GM12875 (cell line): ENCODE data around the gene ZNF8.

Experiments used
- H3K4me3 ChIP-seq: one replicate; pipeline ENCODE4 v1.5.1; 2011; ENCODE audit warnings: low read depth, low read length, control low read depth
- TF ChIP-seq, protein P1 (sequence below): IDR thresholded peaks from 2 replicates; pipeline ENCODE4 v1.5.1; 2011; ENCODE audit warnings: low read depth, mild to moderate bottlenecking, control low read depth, inconsistent platforms, low read length, moderate library complexity, borderline replicate concordance; ENCODE audit not compliant: insufficient read depth

The ZNF8 gene

DNA sequence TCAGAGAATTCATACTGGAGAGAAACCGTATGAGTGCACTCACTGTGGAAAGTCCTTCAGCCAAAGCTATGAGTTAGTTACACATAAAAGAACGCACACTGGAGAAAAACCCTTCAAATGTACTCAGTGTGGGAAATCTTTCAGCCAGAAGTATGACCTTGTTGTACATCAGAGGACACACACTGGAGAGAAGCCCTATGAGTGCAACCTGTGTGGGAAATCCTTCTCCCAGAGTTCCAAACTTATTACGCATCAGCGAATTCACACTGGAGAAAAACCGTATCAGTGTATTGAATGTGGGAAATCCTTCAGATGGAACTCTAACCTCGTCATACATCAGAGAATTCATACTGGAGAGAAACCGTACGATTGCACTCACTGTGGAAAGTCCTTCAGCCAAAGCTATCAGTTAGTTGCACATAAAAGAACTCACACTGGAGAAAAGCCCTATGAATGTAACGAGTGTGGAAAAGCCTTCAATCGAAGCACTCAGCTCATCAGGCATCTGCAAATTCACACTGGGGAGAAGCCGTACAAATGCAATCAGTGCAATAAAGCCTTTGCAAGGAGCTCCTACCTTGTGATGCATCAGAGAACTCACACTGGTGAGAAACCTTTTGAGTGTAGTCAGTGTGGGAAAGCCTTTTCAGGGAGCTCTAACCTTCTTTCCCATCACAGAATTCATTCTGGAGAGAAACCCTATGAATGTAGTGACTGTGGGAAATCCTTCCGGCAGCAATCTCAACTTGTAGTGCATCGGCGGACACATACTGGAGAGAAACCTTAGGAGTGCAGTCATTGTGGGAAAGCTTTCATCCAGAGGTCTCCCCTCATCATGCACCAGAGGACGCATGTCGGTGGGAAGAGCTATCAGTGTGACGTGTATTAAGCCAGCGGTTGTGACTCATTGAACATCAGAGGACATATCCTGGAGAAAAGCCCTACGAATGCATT lies 16.5 kb upstream of the ZNF8 start:
- H3K4me3 ChIP-seq: no peak overlapping the region
- TF ChIP-seq, protein P1, sequence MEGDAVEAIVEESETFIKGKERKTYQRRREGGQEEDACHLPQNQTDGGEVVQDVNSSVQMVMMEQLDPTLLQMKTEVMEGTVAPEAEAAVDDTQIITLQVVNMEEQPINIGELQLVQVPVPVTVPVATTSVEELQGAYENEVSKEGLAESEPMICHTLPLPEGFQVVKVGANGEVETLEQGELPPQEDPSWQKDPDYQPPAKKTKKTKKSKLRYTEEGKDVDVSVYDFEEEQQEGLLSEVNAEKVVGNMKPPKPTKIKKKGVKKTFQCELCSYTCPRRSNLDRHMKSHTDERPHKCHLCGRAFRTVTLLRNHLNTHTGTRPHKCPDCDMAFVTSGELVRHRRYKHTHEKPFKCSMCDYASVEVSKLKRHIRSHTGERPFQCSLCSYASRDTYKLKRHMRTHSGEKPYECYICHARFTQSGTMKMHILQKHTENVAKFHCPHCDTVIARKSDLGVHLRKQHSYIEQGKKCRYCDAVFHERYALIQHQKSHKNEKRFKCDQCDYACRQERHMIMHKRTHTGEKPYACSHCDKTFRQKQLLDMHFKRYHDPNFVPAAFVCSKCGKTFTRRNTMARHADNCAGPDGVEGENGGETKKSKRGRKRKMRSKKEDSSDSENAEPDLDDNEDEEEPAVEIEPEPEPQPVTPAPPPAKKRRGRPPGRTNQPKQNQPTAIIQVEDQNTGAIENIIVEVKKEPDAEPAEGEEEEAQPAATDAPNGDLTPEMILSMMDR: no peak

DNA sequence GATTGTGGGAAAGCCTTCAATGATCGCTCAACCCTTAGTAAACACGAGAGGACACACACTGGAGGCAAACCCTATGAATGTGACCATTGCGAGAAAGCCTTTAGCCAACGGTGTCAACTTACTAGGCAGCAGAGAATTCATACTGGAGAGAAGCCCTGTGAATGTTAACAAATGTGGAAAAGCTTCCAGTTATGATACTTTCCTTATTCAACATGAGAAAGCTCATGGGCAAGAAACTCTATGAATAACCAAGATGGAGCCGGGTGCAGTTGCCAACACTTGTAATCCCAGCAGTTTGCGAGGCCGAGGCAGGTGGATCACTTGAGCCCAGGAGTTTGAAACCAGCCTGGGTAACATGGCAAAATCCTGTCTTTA lies 15.8 kb upstream of the ZNF8 start:
- H3K4me3 ChIP-seq: no peak overlapping the region
- TF ChIP-seq, protein P1: no peak

GRCh38 chr19:58265100-58265499 lies 13.7 kb upstream of the ZNF8 start:
- no peak overlapping the region for H3K4me3 ChIP-seq
- TF ChIP-seq, protein P1: no peak

GRCh38 chr19:58268344-58268743 lies 10.4 kb upstream of the ZNF8 start:
- TF ChIP-seq, protein P1: no peak
- H3K4me3 ChIP-seq: no peak overlapping the region

DNA sequence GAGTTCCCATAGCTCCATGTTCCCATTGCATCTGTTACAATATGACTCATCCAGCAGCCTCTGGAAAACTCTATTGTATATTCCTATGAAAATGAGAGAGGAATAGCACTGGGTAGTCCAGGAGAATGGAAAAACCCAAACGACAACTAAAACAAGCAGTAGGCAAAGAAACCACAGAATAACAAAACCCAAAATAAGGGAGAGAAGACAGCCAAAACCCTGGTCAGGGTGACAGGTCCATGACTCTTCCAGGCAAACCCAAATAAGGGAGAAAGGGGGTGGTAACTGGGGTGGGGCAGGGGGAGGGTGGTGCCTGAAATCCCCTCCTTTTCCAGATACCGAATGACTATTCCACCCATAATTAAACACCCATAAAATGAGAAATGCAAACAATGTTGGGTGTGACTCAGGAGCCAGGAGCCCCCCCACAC lies 4.0 kb upstream of the ZNF8 start:
- TF ChIP-seq, protein P1: no peak
- no peak overlapping the region for H3K4me3 ChIP-seq

DNA sequence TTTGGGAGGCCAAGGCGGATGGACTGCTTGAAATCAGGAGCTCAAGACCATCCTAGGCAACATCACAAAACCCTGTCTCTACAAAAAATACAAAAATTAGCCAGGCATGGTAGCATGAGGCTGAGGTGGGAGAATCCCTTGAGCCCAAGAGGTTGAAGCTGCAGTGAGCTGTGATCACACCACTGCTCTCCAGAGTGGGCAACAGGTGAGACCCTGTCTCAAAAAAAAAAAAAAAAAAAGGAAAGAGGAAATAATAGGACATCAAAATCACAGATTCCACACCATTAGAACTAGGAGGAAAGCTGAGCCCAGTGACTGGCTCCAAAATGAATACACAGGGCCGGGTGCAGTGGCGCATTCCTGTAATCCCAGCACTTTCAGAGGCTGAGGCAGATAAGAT lies 3.2 kb upstream of the ZNF8 start:
- TF ChIP-seq, protein P1: no peak
- no peak overlapping the region for H3K4me3 ChIP-seq

GRCh38 chr19:58277197-58277596 lies 1.6 kb upstream of the ZNF8 start:
- TF ChIP-seq, protein P1: no peak
- H3K4me3 ChIP-seq: no peak overlapping the region
